ENCODE data around the gene TRMT11.
"Not testable (repeated sequence)": the region's sequence is repeated elsewhere in the genome, so short reads cannot be mapped to it uniquely, and the experiment has no call there.

The TRMT11 gene

DNA sequence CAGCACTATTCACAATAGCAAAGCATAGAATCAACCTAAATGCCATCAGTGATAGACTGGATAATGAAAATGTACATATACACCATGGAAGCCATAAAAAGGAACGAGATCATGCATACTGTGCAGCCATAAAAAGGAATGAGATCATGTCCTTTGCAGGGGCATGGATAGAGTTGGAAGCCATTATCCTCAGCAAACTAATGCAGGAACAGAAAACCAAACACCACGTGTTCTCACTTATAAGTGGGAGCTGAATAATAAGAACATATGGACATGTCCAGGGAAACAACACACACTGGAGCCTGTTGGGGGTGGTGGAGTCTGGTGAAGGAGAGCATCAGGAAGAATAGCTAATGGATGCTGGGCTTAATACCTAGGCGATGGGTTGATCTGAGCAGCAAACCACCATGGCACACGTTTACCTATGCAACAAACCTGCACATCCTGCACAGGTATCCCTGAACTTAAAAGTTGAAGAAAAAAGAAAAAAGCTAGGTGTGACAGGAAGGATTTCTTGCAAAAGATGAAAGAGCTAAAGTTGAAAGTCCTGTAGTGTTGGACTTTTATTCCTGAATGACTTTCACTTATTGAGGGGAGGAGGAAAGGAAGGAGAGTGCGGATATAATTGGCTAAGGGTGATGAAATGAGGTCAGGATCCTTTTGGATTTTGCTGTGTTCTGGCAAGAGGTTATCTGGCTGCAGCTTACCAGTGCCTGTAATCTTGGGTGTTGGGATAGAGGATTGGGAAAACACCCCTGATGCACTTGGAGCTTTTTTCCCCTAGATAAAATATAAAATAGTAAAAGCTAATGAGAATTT is 8.5 kb downstream of the TRMT11 start:
- no peak for DNase-seq (ENCODE audit: low read depth, low spot score)

- DNase-seq (ENCODE audit: low read depth, low spot score): peak; percentile 82
Observed at GRCh38 chr6:125995972-125996580, 9.7 kb downstream of the TRMT11 start.

- no peak for DNase-seq (ENCODE audit: low read depth, low spot score)
Observed at GRCh38 chr6:126002755-126003679, 16.7 kb downstream of the TRMT11 start.

- no peak for DNase-seq (ENCODE audit: low read depth, low spot score)
Observed at GRCh38 chr6:126007800-126008199, 21.5 kb downstream of the TRMT11 start.

GRCh38 chr6:126010040-126010439 is 23.7 kb downstream of the TRMT11 start:
- DNase-seq (ENCODE audit: low read depth, low spot score): no peak

GRCh38 chr6:126015863-126016262 is 29.5 kb downstream of the TRMT11 start:
- DNase-seq (ENCODE audit: low read depth, low spot score): peak; percentile 23

- DNase-seq (ENCODE audit: low read depth, low spot score): no peak
Observed at GRCh38 chr6:126016591-126016990, 30.3 kb downstream of the TRMT11 start.

DNA sequence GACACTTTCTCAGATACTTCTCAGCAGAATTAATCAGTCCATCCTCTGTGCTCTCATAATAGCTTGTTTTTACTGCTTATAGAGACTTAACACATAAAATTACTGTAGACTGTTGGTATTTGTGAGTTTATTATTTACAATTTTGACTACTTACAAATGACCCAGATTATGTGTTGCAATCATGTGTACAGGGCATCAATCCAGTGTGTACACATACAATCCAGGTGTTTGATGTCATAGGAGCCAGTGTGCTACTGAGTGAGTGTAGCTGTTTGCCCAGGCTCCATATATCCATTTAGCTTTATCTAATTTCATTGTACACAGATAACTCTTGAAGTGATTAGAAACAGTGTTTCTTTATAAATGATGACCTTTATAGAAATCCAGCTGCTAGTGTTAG is 31.3 kb downstream of the TRMT11 start:
- no peak for DNase-seq (ENCODE audit: low read depth, low spot score)

DNA sequence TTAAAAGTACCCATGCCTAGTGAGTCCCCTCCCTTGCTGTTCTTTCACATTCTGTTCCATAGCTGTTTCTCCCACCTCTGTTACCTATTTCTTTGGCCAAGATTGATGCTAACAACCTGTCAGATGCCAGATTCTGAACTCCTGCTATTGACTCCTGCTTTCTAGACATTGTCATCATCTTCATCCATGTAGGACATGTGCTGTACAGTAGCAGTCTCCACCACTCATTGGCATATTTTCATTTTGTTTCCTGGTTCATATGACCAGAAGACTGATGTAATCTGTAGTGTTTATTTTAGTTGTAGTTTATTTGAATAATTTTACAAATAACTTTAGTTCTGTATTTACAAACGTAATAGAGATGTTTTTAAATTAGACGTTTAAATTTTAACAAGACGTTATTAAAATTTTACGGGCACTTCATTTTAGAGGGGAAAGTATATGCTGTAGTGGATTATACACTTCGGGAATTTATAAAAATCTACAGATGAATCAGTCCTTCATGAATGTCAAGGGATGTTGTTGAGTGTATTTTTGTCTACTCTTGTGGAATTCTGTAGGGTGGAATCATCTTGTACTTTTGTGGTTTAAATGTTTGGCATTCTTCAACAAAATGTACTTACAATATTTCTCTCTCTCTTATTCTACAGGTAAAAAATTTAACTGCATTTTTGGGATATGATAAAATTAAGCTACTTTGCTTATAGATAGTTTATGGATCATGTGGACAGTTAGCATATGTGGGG is 34.1 kb downstream of the TRMT11 start:
- no peak for DNase-seq (ENCODE audit: low read depth, low spot score)

DNA sequence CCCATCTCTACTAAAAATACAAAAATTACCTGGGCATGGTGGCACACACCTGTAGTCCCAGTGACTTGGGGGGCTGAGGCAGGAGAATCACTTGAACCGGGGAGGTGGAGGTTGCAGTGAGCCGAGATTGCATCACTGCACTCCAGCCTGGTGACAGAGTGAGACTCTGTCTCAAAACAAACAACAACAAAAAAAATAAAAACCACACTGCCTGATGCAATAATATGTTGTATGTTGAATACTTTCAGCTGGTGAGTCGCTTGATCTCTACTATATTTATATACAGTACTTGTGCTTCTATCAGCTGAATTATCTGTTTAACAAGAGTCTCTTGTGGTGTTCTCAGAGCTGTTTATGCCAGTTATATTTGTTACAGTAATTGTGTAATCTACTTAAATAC is 37.1 kb downstream of the TRMT11 start:
- DNase-seq (ENCODE audit: low read depth, low spot score): not testable (repeated sequence)

- DNase-seq (ENCODE audit: low read depth, low spot score): no peak
Observed at GRCh38 chr6:126026001-126026400, 39.7 kb downstream of the TRMT11 start.

- peak; percentile 47 for DNase-seq (ENCODE audit: low read depth, low spot score)
Observed at GRCh38 chr6:126027601-126028000, 41.3 kb downstream of the TRMT11 start.

DNA sequence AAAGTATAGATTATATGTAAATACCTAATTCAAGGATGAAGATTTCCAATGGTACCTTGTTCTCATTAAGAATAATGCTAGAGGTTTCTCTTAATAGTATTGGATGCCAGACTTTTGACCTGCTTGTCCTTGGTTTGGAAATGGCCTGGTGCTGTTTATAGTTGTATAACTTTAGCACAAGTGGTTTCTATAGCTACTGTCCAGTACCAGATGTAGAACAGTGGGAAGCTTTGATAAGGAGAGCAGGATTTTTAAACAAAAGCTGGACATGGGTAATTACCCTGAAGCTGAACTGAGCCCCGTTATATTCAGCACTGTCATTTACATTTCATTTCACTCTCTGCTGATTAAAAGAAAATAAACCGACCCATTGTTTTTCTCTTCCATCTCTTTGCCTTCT is 43.7 kb downstream of the TRMT11 start:
- no peak for DNase-seq (ENCODE audit: low read depth, low spot score)

GRCh38 chr6:126033696-126034095 is 47.4 kb downstream of the TRMT11 start:
- DNase-seq (ENCODE audit: low read depth, low spot score): peak; percentile 91

DNA sequence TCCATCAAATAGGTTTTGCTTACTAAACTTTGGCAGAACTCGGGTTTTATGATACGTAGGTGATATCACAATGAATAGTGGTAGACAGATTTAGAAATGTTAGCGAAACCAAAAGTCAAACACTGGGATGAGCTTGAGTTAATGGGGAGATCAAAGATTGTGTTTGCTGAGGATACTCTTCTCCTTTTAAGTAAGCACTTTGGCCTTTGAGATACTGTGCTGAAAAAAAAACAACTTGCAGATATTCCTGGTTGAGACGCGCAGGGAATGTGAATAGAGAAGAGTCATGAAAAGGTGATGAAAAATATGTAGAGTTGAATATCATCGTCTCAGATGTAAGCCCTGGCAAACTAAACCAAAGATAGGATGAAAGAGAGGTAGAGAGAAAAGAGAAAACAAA is 48.3 kb downstream of the TRMT11 start:
- DNase-seq (ENCODE audit: low read depth, low spot score): no peak

- DNase-seq (ENCODE audit: low read depth, low spot score): no peak
Observed at GRCh38 chr6:126035764-126036163, 49.4 kb downstream of the TRMT11 start.

- no peak for DNase-seq (ENCODE audit: low read depth, low spot score)
Observed at GRCh38 chr6:126038234-126038633, 51.9 kb downstream of the TRMT11 start.

GRCh38 chr6:126039284-126039683 is 52.9 kb downstream of the TRMT11 start:
- DNase-seq (ENCODE audit: low read depth, low spot score): peak; percentile 83

- no peak for DNase-seq (ENCODE audit: low read depth, low spot score)
Observed at GRCh38 chr6:126040394-126040793, 54.1 kb downstream of the TRMT11 start.

- DNase-seq (ENCODE audit: low read depth, low spot score): peak; percentile 53
Observed at GRCh38 chr6:126040826-126041225, 54.5 kb downstream of the TRMT11 start.

GRCh38 chr6:126041516-126041915 is 55.2 kb downstream of the TRMT11 start:
- DNase-seq (ENCODE audit: low read depth, low spot score): no peak
